GM23338 (cell line): ENCODE results near the gene OTOS. TPM values are rescaled to one million over a fixed set of nuclear protein-coding genes. Genes with fewer than 3 reads are reported as not detected.

ENCODE experiments used
- ATAC-seq: fragments of 200-7000 bp; cut with Tn5 transposase; 3 replicates; pipeline ENCODE4 v1.9.1; 2020
- DNase-seq: peaks from one replicate; pipeline ENCODE4 v3.0.0-alpha.2; 2015; ENCODE audit warnings: low spot score
- H2AFZ ChIP-seq: fragments of 200-600 bp; sonication (generic); 2 replicates; pipeline ENCODE4 v1.8.0; 2016; ENCODE audit warnings: antibody characterized with exemption, mild to moderate bottlenecking, moderate library complexity
- H3F3A ChIP-seq: fragments of 200-600 bp; sonication (generic); replicated peaks from 2 replicates; pipeline ENCODE4 v1.8.0; 2017; ENCODE audit warnings: antibody characterized with exemption, mixed run types, low read depth
- H3K27ac ChIP-seq: fragments of 200-600 bp; sonication (generic); 2 replicates; pipeline ENCODE4 v1.6.1; 2016; ENCODE audit warnings: low read depth
- H3K27me3 ChIP-seq: fragments of 200-600 bp; sonication (generic); 2 replicates; pipeline ENCODE4 v1.8.0; 2016; ENCODE audit warnings: mild to moderate bottlenecking, mixed run types, moderate library complexity; ENCODE audit not compliant: insufficient read depth
- H3K36me3 ChIP-seq: fragments of 200-600 bp; sonication (generic); 2 replicates; pipeline ENCODE4 v1.8.0; 2016; ENCODE audit warnings: mild to moderate bottlenecking; ENCODE audit not compliant: insufficient read depth
- H3K4me1 ChIP-seq: fragments of 200-600 bp; sonication (generic); 2 replicates; pipeline ENCODE4 v1.8.0; 2016; ENCODE audit warnings: mild to moderate bottlenecking, moderate library complexity; ENCODE audit not compliant: insufficient read depth
- H3K4me2 ChIP-seq: fragments of 200-600 bp; sonication (generic); 2 replicates; pipeline ENCODE4 v1.7.1; 2017; ENCODE audit warnings: mixed run types
- H3K4me3 ChIP-seq: fragments of 200-600 bp; sonication (generic); 2 replicates; pipeline ENCODE4 v1.6.1; 2016; ENCODE audit warnings: mixed run types
- H3K79me2 ChIP-seq: fragments of 200-600 bp; sonication (generic); replicated peaks from 2 replicates; pipeline ENCODE4 v1.8.0; 2017; ENCODE audit warnings: mild to moderate bottlenecking; ENCODE audit not compliant: insufficient read depth
- H3K9me2 ChIP-seq: fragments of 200-600 bp; sonication (generic); 2 replicates; pipeline ENCODE4 v1.8.0; 2017; ENCODE audit not compliant: insufficient read depth
- H4K20me1 ChIP-seq: fragments of 200-600 bp; sonication (generic); replicated peaks from 2 replicates; pipeline ENCODE4 v1.8.0; 2017; ENCODE audit warnings: mild to moderate bottlenecking; ENCODE audit not compliant: insufficient read depth
- H3K27ac Mint-ChIP-seq: 2 replicates; pipeline ENCODE4 v1.8.0; 2020; ENCODE audit warnings: inconsistent platforms, mild to moderate bottlenecking, moderate library complexity, mixed read lengths
- H3K27me3 Mint-ChIP-seq: 3 replicates; pipeline ENCODE4 v1.8.0; 2022; ENCODE audit warnings: low read depth, mild to moderate bottlenecking, moderate library complexity, mixed read lengths, inconsistent platforms; ENCODE audit not compliant: insufficient read depth, poor library complexity
- H3K36me3 Mint-ChIP-seq: 3 replicates; pipeline ENCODE4 v1.8.0; 2021; ENCODE audit warnings: low read depth, mild to moderate bottlenecking, inconsistent platforms, moderate library complexity, mixed read lengths
- H3K4me1 Mint-ChIP-seq: 3 replicates; pipeline ENCODE4 v1.8.0; 2020; ENCODE audit warnings: mild to moderate bottlenecking, inconsistent platforms, mixed read lengths
- H3K4me3 Mint-ChIP-seq: 3 replicates; pipeline ENCODE4 v1.8.0; 2021; ENCODE audit warnings: moderate library complexity, mild to moderate bottlenecking, inconsistent platforms, mixed read lengths
- H3K9me3 Mint-ChIP-seq: 3 replicates; pipeline ENCODE4 v1.8.0; 2020; ENCODE audit warnings: moderate library complexity, mild to moderate bottlenecking, inconsistent platforms, mixed read lengths
- CTCF ChIP-seq, 2 experiments: fragments of 200-600 bp in 1 of 2; sonication (generic) in 1 of 2; conservative IDR thresholded peaks; 2 replicates each; pipeline versions ENCODE4 v1.5.1 to v1.6.1; 2016 to 2017; ENCODE audit warnings: antibody characterized with exemption in 2 of 2, low read depth in 2 of 2, mild to moderate bottlenecking in 2 of 2, moderate library complexity in 1 of 2
- ETS1 ChIP-seq: IDR thresholded peaks from 2 replicates; pipeline ENCODE4 v1.6.1; 2016; ENCODE audit warnings: antibody characterized with exemption
- JUNB ChIP-seq: IDR thresholded peaks from one replicate; pipeline ENCODE4 v1.6.1; 2016; ENCODE audit warnings: antibody characterized with exemption; ENCODE audit not compliant: unreplicated experiment
- STAT1 ChIP-seq: IDR thresholded peaks from one replicate; pipeline ENCODE4 v1.6.1; 2016; ENCODE audit warnings: antibody characterized with exemption; ENCODE audit not compliant: unreplicated experiment
- ZNF114 ChIP-seq: fragments of 250-450 bp; sonication (Bioruptor Pico); IDR thresholded peaks from 2 replicates; pipeline ENCODE4 v1.5.0; 2020; ENCODE audit warnings: mild to moderate bottlenecking, moderate library complexity
- ZNF331 ChIP-seq: fragments of 250-450 bp; sonication (Bioruptor Pico); IDR thresholded peaks from 2 replicates; pipeline ENCODE4 v1.5.0; 2020; ENCODE audit warnings: low read depth, mild to moderate bottlenecking, moderate library complexity
- ZNF462 ChIP-seq: fragments of 250-450 bp; sonication (Bioruptor Pico); IDR thresholded peaks from 2 replicates; pipeline ENCODE4 v1.5.0; 2020; ENCODE audit warnings: mild to moderate bottlenecking, moderate library complexity
- polyA plus RNA-seq: library from polyadenylated mRNA; unstranded; fragments of >200 nt; fragmentation: Nextera tagmentation; extraction: Ambion mirVana; gene quantifications from 2 replicates; pipeline ENCODE4 v1.2.1, GENCODE V29; 2016
- total RNA-seq: library from RNA; depleted of rRNA; stranded (reverse); fragments of >200 nt; shearing (Covaris generic); gene quantifications from 2 replicates; pipeline ENCODE4 v1.2.3, GENCODE V29; 2014

The OTOS gene
- total and polyA plus RNA-seq, 2 experiments from 2014 or later = 0.40 TPM; not detected in 1

GRCh38 chr2:240170883-240171282 is 30.4 kb upstream of the OTOS start:
- Histone ChIP-seq H4K20me1 (no peaks in the 10 kb centered on the region), H3F3A (no peaks in the 10 kb centered on the region), H3K27ac (no peak overlapping the region), H2AFZ (no peak overlapping the region), H3K9me2 (no peaks in the 10 kb centered on the region), H3K4me2 (no peak overlapping the region), H3K27me3 (no peaks in the 10 kb centered on the region), H3K4me1 (no peaks in the 10 kb centered on the region), H3K79me2 (no peaks in the 10 kb centered on the region), H3K36me3 (no peaks in the 10 kb centered on the region), H3K4me3 (no peak overlapping the region)
- TF ChIP-seq ZNF114 (CRISPR knock-in tag) (no peak), ZNF331 (CRISPR knock-in tag) (no peak), ZNF462 (no peak), STAT1 (no peak), JUNB (no peak), ETS1 (no peak), CTCF (conservative IDR thresholded peaks at IDR 0.05; ENCODE audit: low read depth in 2 of 2) (no peak)
- H3K4me3 Mint-ChIP-seq = no peak overlapping the region
- H3K27ac Mint-ChIP-seq = no peak overlapping the region
- ATAC-seq (no peak), DNase-seq (no peak)
- no peaks in the 10 kb centered on the region for H3K4me1 Mint-ChIP-seq
- H3K9me3 Mint-ChIP-seq = peaks cover 2% of the 10 kb centered on the region; the same call in 2 of the 3 replicates
- H3K27me3 Mint-ChIP-seq = peaks cover 2% of the 10 kb centered on the region
- H3K36me3 Mint-ChIP-seq = no peaks in the 10 kb centered on the region
